Body of pancreas (tissue), 4 donors: ENCODE results near the gene TRAF3.

Source experiments
- CTCF ChIP-seq, 7 experiments: fragments of 450-650 bp in 4 of 7; fragments of 200-600 bp in 3 of 7; sonication (generic) in 3 of 7; IDR thresholded peaks; one replicate each; pipeline ENCODE4 v1.5.1; 2016 to 2019; ENCODE audit warnings: antibody characterized with exemption in 7 of 7
- POLR2A ChIP-seq, 3 donors: fragments of 450-650 bp; IDR thresholded peaks; one replicate each; pipeline ENCODE4 v1.6.1; 2016; ENCODE audit warnings: antibody characterized with exemption in 3 of 3, mild to moderate bottlenecking in 2 of 3

- TF ChIP-seq CTCF (IDR thresholded peaks at IDR 0.05), result no peak
- TF ChIP-seq POLR2A (IDR thresholded peaks at IDR 0.05), result no peak
Measured at GRCh38 chr14:102933618-102934231, 156.5 kb downstream of the TRAF3 start.
